ENCODE results near the gene SLC19A1.

Gene SLC19A1

DNA sequence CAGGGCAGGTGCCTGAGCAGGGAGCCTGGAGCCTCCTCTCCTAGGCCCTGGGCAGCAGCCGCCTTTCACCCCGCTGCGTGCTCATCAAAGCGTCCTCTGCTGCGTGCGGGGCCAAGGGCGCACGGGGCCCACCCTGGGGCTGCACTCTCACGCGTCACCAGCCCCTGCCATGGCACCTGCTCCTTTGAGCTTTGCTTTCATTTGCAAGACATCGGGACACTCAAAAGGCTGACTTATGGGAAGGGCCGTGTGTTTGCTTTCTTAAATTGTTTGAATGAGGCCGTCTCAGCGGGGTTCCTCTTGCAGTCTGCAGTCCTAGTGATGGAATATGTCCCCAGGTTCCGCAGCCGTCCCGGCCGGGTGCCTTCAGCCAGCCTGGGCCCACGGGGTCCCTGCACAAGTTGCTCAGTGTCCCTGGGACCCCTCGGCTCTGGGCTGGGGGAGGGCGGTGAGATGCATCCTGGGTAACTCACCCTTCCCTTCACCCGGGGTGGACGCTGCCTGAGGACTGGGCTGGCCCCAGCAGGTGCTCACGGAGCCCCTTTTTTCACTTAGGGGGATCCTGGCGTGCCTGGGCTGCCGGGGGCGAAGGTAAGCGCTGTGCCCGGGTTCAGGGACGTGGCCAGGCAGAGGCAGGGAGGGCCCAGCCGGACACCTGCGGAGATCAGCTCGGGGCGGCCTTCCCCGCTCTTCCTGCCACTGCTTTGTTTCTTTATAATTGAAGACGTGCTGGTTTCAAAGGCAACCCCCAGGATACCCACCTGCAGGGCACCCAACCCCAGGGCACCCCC is 53.1 kb downstream of the SLC19A1 start:
- DNase-seq: no peak

- no peak for DNase-seq
These were observed 54.2 kb downstream of the SLC19A1 start for GRCh38 chr21:45487891-45488600.

DNA sequence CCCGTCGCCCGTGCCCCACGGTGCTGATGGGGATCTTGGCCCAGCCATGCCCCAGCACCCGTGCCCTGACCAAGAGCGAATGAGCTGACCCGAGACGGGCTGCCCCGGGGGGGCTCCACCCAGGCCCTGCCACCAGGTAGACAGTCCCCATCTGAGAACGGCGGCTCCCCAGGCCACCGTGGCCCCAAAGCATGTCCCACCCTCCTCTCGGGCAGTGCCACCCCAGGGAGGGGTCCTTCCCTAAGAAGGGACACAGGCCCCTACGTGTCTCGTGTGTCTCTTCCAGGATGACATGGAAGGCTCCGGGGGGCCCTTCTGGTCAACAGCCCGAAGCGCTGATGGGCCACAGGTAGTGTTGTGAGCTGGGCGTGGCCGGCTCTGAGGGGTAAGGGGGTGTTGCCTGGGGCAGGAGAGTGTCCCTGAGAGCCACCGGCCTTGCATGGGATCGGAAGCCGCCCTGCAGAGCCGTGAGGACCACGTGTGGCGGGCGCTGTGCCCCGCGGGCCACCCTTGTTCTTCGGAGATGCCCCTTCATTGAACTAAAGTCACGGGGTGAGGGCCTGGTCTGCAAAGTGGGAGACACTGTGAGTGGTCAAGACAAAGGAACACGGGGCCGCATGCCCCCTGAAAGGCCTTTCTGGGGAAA is 55.0 kb downstream of the SLC19A1 start:
- DNase-seq: no peak

DNA sequence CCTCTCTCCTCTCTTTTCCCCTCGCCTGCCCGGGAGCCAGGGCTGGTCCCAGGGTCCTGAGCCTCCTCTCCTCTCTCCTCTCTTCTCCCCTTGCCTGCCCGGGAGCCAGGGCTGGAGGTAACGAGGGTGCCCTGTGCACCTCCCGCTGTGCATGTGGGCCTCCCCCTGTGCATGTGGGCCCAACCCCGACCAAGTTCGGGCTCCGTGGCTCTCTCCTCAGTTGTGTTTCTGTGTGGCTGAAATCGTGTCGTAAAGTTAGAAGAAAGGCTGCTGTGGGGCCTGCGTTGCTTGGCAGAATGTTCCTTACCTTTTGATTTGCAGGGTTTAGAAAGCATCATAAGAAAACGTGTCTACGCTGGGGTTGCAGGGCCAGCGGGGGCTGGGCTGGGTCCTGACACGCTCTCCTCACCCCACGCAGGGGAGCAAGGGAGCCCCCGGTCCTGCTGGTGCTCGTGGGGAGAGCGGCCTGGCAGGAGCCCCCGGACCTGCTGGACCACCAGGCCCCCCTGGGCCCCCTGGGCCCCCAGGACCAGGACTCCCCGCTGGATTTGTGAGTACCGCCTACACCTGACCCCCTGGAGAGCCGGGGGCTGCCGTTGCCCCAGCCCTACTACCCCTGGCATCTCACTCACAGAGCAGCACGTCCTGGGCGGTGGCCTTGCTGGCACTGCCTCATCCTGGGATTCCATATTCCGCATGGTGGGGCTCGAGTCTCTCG is 55.6 kb downstream of the SLC19A1 start:
- no peak for DNase-seq

GRCh38 chr21:45485686-45486442 is 56.4 kb downstream of the SLC19A1 start:
- no peak for DNase-seq

DNA sequence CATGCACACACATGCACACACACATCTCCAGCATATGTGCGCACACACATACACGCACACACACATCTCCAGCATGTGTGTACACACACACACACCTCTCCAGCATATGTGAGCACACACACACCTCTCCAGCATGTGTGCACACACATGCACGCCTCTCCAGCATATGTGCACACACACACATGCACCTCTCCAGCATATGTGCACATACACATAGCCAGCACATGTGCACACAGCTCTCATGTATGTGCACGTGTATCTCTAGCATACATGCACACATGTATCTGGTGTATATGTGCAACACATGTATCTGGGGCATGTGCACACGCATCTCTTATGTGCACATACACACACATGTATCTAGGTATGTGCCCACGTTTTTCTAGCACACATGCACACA is 57.9 kb downstream of the SLC19A1 start:
- no peak for DNase-seq

- DNase-seq: no peak
These were observed 59.1 kb downstream of the SLC19A1 start for GRCh38 chr21:45482899-45483821.

DNA sequence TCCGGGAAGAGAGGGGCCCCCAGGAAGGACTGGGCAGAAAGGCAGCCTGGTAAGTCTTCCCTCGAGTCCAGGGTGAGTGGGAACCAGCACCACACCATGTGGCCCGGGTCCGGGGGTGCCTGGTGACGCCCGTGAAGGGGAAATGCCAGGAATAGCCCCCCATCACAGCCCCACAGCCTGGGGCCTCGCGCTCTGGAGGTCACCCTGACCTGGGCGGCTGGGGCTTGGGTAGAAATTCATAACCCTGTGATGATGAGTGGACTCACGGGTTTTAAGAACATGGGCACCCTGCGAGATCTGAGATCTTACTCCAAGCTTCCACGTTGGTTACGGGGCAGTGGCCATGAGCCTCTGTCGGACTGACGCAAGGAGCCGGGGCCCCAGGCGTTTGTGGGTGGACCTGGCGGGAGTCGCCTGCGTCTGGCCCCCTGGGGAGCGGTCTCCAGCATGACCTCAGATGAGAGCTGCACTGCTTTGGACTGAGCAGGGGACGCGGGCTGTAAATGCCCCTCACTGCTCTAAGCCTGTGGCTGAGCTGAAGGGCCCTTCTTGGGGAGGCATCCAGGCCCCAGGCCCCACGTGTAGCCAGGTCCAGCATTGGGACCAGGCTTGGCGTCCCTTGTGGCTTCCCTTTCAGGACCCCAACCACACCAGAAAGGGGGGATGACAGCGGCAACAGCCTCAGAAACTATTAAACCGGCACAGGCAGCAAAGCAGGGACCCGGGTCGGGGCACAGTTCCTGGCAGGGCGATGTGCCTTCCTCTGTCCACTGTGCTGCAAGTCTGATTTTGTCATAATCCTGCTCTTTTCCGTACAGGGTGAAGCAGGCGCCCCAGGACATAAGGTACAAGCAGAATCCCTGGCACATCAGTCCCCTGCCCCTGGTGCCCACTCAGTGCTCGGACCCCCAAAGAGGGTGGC is 60.0 kb downstream of the SLC19A1 start:
- no peak for DNase-seq

GRCh38 chr21:45481566-45481965 is 60.7 kb downstream of the SLC19A1 start:
- no peak for DNase-seq

DNA sequence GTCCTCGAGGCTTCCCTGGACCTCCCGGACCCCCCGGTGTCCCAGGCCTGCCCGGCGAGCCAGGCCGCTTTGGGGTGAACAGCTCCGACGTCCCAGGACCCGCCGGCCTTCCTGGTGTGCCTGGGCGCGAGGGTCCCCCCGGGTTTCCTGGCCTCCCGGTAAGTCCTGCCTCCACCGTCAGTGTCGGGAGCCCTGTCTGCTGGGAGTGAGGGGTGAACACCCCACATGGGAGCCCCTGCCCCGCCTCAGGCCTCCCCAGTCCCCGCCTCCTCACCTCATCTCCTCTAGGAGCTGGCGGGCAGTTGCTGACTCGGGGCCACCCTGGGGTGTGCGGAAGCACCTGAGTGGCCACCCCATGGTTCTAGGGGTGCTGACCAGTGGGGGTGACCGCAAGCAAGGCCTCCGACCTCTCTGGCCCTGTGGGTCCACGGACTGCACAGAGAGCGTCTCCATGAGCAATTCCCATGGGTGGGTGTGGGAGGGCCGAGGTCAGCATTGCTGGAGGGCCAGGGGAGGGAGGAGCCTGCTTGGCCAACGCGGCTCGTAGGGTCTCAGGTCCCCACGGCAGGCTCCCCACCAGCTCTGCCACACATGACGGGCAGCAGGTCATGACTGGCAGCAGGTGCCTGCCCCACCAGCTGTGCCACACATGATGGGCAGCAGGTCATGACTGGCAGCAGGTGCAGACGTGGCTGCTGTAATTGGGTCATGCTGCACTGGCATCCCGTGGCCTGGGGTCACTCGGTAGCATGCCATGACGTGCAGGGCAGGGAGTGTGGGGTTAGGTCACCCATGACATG is 61.3 kb downstream of the SLC19A1 start:
- DNase-seq: no peak

GRCh38 chr21:45479691-45480675 is 62.3 kb downstream of the SLC19A1 start:
- DNase-seq: no peak

DNA sequence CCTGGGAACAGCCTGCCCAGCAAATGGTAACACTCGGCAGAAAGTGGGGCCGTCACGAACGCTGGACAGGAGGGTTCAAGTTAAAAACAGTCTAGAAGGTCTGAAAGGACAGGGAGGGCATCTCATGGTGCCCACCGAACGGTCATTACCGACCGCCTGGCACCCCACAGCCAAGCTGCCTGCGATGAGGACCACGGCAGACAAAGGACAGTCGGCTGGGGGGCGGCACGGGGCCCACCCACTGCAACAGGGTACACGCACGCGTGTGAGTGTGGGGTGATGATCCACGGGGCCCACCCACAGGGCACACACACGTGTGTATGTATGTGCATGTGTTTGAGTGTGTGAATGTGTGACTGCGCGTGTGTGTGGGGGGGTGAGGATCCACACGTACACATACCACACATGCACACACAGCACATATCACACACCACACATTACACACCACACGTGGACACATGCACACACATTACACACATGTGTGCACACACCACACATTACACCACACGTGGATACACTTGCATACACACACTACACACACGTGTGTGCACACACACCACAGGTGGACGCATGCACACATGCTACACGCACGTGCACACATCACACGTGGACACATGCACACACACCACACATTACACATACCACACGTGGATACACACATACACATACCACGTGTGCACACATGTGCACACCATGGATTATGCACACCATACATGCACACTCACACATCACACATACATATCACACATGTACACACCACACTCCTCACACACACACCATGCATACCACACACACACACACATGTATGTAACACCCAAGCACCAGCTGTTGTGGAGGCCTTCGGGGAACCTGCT is 63.2 kb downstream of the SLC19A1 start:
- DNase-seq: no peak

GRCh38 chr21:45478115-45478801 is 64.0 kb downstream of the SLC19A1 start:
- DNase-seq: peak; percentile 15 to 23

DNA sequence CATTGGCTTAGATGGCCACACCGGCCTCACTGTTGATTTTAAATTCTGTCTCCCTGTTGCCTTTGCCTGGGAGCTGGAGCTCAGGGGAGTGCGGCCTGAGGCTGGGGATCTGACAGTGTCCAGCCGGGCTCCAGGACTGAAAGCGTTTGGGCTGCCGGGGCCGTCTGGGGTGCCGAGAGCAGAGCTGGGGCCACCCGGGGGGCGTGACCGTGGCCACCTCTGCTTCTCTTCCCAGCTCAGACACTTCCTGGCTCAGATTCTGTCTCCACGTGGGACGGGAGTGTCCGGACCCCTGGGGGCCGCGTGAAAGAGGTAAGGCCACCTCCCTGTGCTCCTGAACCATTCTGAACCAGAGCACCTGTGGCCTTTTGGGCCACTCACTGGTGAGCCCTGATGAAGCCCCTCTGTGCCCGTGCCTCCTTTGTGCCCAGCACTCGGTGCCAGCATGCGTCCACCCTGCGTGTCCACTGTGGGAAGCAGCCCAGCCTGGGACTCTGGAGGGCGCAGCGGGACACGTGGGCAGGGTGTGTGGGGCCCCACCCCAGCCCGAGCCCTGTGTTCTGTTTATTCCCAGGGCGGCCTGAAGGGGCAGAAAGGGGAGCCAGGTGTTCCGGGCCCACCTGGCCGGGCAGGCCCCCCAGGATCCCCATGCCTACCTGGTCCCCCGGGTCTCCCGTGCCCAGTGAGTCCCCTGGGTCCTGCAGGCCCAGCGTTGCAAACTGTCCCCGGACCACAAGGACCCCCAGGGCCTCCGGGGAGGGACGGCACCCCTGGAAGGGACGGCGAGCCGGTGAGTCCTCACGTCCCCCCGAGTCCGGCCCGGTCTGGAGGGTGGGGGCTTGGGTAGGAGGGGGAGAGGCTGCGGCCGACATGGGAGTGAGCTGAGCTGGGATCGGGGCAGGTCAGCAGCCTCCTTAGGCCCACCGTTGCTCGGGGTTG is 64.8 kb downstream of the SLC19A1 start:
- DNase-seq: no peak

DNA sequence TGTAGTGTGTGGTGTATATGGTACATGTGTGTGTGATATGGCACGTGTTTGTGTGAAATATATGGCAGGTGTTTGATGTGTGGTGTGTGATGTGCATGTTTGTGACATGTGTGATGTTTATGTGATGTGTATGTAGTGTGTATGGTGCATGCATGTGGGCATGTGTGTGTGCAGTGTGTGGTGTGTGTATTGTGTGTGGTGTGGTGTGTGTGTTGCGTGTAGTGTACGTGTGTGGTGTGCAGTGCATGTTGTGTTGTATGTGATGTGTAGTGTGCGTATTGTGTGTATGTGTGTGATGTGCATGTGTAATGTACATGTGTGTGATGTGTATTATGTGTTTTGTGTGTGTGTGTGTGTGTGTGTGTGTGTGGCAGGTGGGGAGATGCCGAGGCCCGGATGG is 65.7 kb downstream of the SLC19A1 start:
- no peak for DNase-seq

Measured in NCI-H2081 (cell line).